B cell (primary cell): ENCODE data around the gene ZNF423. TPM values are rescaled to one million over a fixed set of nuclear protein-coding genes. Genes with fewer than 3 reads are reported as not detected.

Source experiments
- ATAC-seq: fragments of 200-7000 bp; cut with Tn5 transposase; one replicate; pipeline ENCODE4 v1.10.0; 2021; ENCODE audit warnings: low read depth, mild to moderate bottlenecking, moderate number of reproducible peaks, moderate library complexity
- CTCF ChIA-PET: fragments of 350-600 bp; sonication (Branson Sonifier 250); formaldehyde crosslinking; loops from one replicate; lab custom pipeline; 2021; ENCODE audit warnings: antibody characterized with exemption, inconsistent platforms; lab: Charles Lee
- POLR2A ChIA-PET: fragments of 350-600 bp; sonication (Branson Sonifier 250); formaldehyde crosslinking; loops from one replicate; lab custom pipeline; 2021; ENCODE audit warnings: antibody characterized with exemption; lab: Charles Lee
- DNase-seq: peaks from one replicate; pipeline ENCODE4 v3.0.0; 2013
- H2AFZ ChIP-seq: 2 replicates; pipeline ENCODE4 v1.6.1; 2012; ENCODE audit warnings: mild to moderate bottlenecking, low read depth, low read length; ENCODE audit not compliant: insufficient read depth, poor library complexity, severe bottlenecking
- H3K27ac ChIP-seq, 2 donors: 1 replicate in 1 of 2; 2 replicates in 1 of 2; pipeline ENCODE4 v1.5.1; 2012 to 2013; ENCODE audit warnings: low read length in 2 of 2, mild to moderate bottlenecking in 2 of 2, moderate library complexity in 1 of 2
- H3K27me3 ChIP-seq, 4 experiments: fragments of 200-600 bp in 1 of 4; sonication (generic) in 1 of 4; replicated peaks in 1 of 4; 1 replicate in 2 of 4; 2 replicates in 2 of 4; pipeline versions ENCODE4 v1.6.1 to v1.7.0; 2013 to 2016; ENCODE audit warnings: low read length in 3 of 4, mild to moderate bottlenecking in 2 of 4, mixed read lengths in 1 of 4, moderate library complexity in 1 of 4; ENCODE audit not compliant: insufficient read depth in 4 of 4, control insufficient read depth in 3 of 4; ENCODE audit errors: control extremely low read depth in 1 of 4
- H3K36me3 ChIP-seq, 2 experiments: replicated peaks in 1 of 2; 1 replicate in 1 of 2; 2 replicates in 1 of 2; pipeline versions ENCODE4 v1.6.1 to v1.7.1; 2013; ENCODE audit warnings: low read length in 1 of 2; ENCODE audit not compliant: insufficient read depth in 2 of 2, control insufficient read depth in 1 of 2; ENCODE audit errors: control extremely low read depth in 1 of 2, extremely low read depth in 1 of 2
- H3K4me1 ChIP-seq, 2 donors: fragments of 200-600 bp in 1 of 2; sonication (generic) in 1 of 2; 1 replicate in 1 of 2; 2 replicates in 1 of 2; pipeline versions ENCODE4 v1.5.1 to v1.6.1; 2013 to 2017; ENCODE audit warnings: low read length in 2 of 2; ENCODE audit not compliant: control insufficient read depth in 2 of 2, insufficient read depth in 2 of 2
- H3K4me2 ChIP-seq: replicated peaks from 2 replicates; pipeline ENCODE3; 2012; ENCODE audit warnings: mild to moderate bottlenecking, low read depth, low read length; ENCODE audit not compliant: poor library complexity, severe bottlenecking
- H3K4me3 ChIP-seq, 5 experiments: fragments of 200-600 bp in 1 of 5; sonication (generic) in 1 of 5; 1 replicate in 3 of 5; 2 replicates in 2 of 5; pipeline versions ENCODE4 v1.5.1 to v1.7.0; 2011 to 2016; ENCODE audit warnings: low read length in 4 of 5, mild to moderate bottlenecking in 4 of 5, low read depth in 2 of 5, control low read depth in 1 of 5, moderate library complexity in 1 of 5; ENCODE audit not compliant: insufficient read depth in 1 of 5; ENCODE audit errors: control extremely low read depth in 1 of 5, extremely low read depth in 1 of 5
- H3K79me2 ChIP-seq: fragments of 200-600 bp; sonication (generic); one replicate; pipeline ENCODE4 v1.6.0; 2016; ENCODE audit warnings: low read length; ENCODE audit not compliant: control insufficient read depth, insufficient read depth
- H3K9ac ChIP-seq: fragments of 200-600 bp; sonication (generic); 2 replicates; pipeline ENCODE4 v1.6.1; 2017; ENCODE audit warnings: mild to moderate bottlenecking, low read length, moderate library complexity
- H3K9me3 ChIP-seq, 3 donors: one replicate each; pipeline versions ENCODE4 v1.6.1 to v1.7.1; 2013; ENCODE audit warnings: low read length in 2 of 3; ENCODE audit not compliant: control insufficient read depth in 2 of 3, insufficient read depth in 1 of 3; ENCODE audit errors: control extremely low read depth in 1 of 3
- H4K20me1 ChIP-seq: 2 replicates; pipeline ENCODE4 v1.6.0; 2012; ENCODE audit warnings: mild to moderate bottlenecking, low read length; ENCODE audit not compliant: insufficient read depth, control insufficient read depth, poor library complexity, severe bottlenecking
- H3K27ac Mint-ChIP-seq: one replicate; pipeline ENCODE4 v1.8.0; 2021; ENCODE audit warnings: mixed read lengths
- H3K27me3 Mint-ChIP-seq: one replicate; pipeline ENCODE4 v1.8.0; 2021; ENCODE audit warnings: mixed read lengths
- H3K4me1 Mint-ChIP-seq: one replicate; pipeline ENCODE4 v1.8.0; 2021; ENCODE audit warnings: mixed read lengths
- H3K4me3 Mint-ChIP-seq: one replicate; pipeline ENCODE4 v1.8.0; 2021; ENCODE audit warnings: mixed read lengths
- H3K9me3 Mint-ChIP-seq: one replicate; pipeline ENCODE4 v1.8.0; 2022; ENCODE audit warnings: mixed read lengths; ENCODE audit not compliant: insufficient read depth
- CTCF ChIP-seq: fragments of 200-600 bp; IDR thresholded peaks from one replicate; pipeline ENCODE4 v1.8.0; 2022; ENCODE audit warnings: antibody characterized with exemption, mild to moderate bottlenecking
- EZH2 ChIP-seq: IDR thresholded peaks from 2 replicates; pipeline ENCODE4 v1.6.1; 2012; ENCODE audit warnings: borderline replicate concordance, low read depth, mild to moderate bottlenecking, moderate library complexity, low read length; ENCODE audit not compliant: insufficient read depth, poor library complexity, severe bottlenecking
- WGBS: methylation state at CpG from one replicate; pipeline ENCODE4 v1.1.5; 2013; ENCODE audit warnings: missing lambda C conversion rate; ENCODE audit not compliant: insufficient coverage; 5-methylcytosine and 5-hydroxymethylcytosine counted together
- intact Hi-C: fragments of 100-400 bp; cut with micrococcal nuclease; formaldehyde crosslinking; loops from one replicate; pipeline ENCODE4 v1.10.0; 2022
- polyA plus RNA-seq: library from polyadenylated mRNA; depleted of rRNA; stranded (reverse); fragments of >200 nt; gene quantifications from 2 replicates; pipeline ENCODE4 v1.2.3, GENCODE V29; 2012
- total RNA-seq, 2 donors: library from RNA; stranded (reverse); fragments of 120-200 nt in 1 of 2; gene quantifications; 1 replicate in 1 of 2; 2 replicates in 1 of 2; pipeline versions ENCODE4 v1.2.3 to v1.2.4, GENCODE V29; 2013 to 2022

ZNF423 gene
- total and polyA plus RNA-seq, 2 donors (not counting 1 experiment from before 2014, with no cell fraction given), result not detected

GRCh38 chr16:49775581-49775980 lies 80.3 kb downstream of the ZNF423 start:
- no peaks in the 10 kb centered on the region for H3K9me3 Mint-ChIP-seq
- no peak overlapping the region for H3K27ac ChIP-seq
- no peak overlapping the region for H3K9ac ChIP-seq
- no peaks in the 10 kb centered on the region for H3K4me1 ChIP-seq
- CTCF ChIA-PET, result no interaction called here
- intact Hi-C loops, result no loop called here
- H2AFZ ChIP-seq, result no peak overlapping the region
- H3K9me3 ChIP-seq, result no peaks in the 10 kb centered on the region
- no peaks in the 10 kb centered on the region for H3K27me3 ChIP-seq
- H3K36me3 ChIP-seq, result no peaks in the 10 kb centered on the region
- DNase-seq (no peak), ATAC-seq (no peak)
- no peak for TF ChIP-seq EZH2
- TF ChIP-seq CTCF, result no peak
- no peak overlapping the region for H3K4me3 ChIP-seq
- H3K27ac Mint-ChIP-seq, result no peak overlapping the region
- POLR2A ChIA-PET, result no interaction called here
- no peak overlapping the region for H3K4me2 ChIP-seq
- no peaks in the 10 kb centered on the region for H4K20me1 ChIP-seq
- no peaks in the 10 kb centered on the region for H3K27me3 Mint-ChIP-seq
- WGBS, result 100% methylated on average over 3 of the region's 4 CpGs
- no peaks in the 10 kb centered on the region for H3K4me1 Mint-ChIP-seq
- H3K79me2 ChIP-seq, result no peaks in the 10 kb centered on the region
- H3K4me3 Mint-ChIP-seq, result no peak overlapping the region

- intact Hi-C loops, result no loop called here
- ATAC-seq (no peak), DNase-seq (no peak)
- Histone ChIP-seq H3K4me2 (no peak overlapping the region), H3K4me3 (no peak overlapping the region), H3K9ac (no peak overlapping the region), H3K9me3 (no peaks in the 10 kb centered on the region), H2AFZ (no peak overlapping the region), H3K27ac (no peak overlapping the region), H4K20me1 (no peaks in the 10 kb centered on the region), H3K27me3 (no peaks in the 10 kb centered on the region), H3K36me3 (no peaks in the 10 kb centered on the region), H3K79me2 (no peaks in the 10 kb centered on the region), H3K4me1 (no peaks in the 10 kb centered on the region)
- no peaks in the 10 kb centered on the region for H3K27me3 Mint-ChIP-seq
- TF ChIP-seq CTCF, result no peak
- no peak for TF ChIP-seq EZH2
- WGBS, result 93% methylated on average over 4 of the region's 4 CpGs
- H3K9me3 Mint-ChIP-seq, result no peaks in the 10 kb centered on the region
- ChIA-PET CTCF (no interaction called here), POLR2A (no interaction called here)
- H3K27ac Mint-ChIP-seq, result no peak overlapping the region
- H3K4me1 Mint-ChIP-seq, result no peaks in the 10 kb centered on the region
- H3K4me3 Mint-ChIP-seq, result no peak overlapping the region
Measured at GRCh38 chr16:49775018-49775417, 80.9 kb downstream of the ZNF423 start.
